Measurements from ENCODE around the gene CDK18.

The CDK18 gene

DNA sequence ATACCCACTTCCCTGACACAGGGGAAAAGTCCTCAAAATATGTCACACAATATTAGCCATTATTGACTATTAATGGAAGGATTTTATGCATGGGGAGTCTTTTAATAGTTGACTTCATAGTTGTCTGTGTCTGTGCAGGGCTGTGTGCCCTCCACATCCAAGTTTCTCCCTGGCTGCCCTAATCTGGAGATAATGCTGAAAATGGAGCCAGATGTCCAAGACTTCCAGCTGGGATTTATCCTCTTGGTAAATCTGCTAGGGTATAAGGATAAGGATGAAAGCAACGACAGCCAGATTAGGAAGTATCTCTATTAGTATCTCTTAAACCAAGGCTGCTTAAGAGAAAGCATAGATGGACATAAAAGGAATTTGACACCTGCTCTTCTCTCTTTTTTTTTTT, 42.1 kb downstream of the CDK18 start:
- H3K27ac ChIP-seq (ENCODE audit: low read length), result no peak overlapping the region
- H3K4me3 ChIP-seq (ENCODE audit: low read depth in 1 of 2, low read length in 2 of 2), result no peak overlapping the region
- no peaks in the 10 kb centered on the region for H3K36me3 ChIP-seq (ENCODE audit: control insufficient read depth in 1 of 2, insufficient read depth in 2 of 2, low read length in 2 of 2)
- H3K9me3 ChIP-seq (ENCODE audit: control insufficient read depth in 1 of 2, low read length in 2 of 2), result no peaks in the 10 kb centered on the region
- peaks cover 4 to 13% of the 10 kb centered on the region in 2 donors for H3K4me1 ChIP-seq (ENCODE audit: control insufficient read depth in 1 of 2, insufficient read depth in 2 of 2, low read length in 2 of 2)
- no peaks in the 10 kb centered on the region for H3K27me3 ChIP-seq (ENCODE audit: low read depth, low read length)

- Histone ChIP-seq H3K4me3 (ENCODE audit: low read depth in 1 of 2, low read length in 2 of 2) (no peak overlapping the region), H3K4me1 (ENCODE audit: control insufficient read depth in 1 of 2, insufficient read depth in 2 of 2, low read length in 2 of 2) (peaks cover 4 to 11% of the 10 kb centered on the region in 2 donors), H3K27ac (ENCODE audit: low read length) (no peak overlapping the region), H3K36me3 (ENCODE audit: control insufficient read depth in 1 of 2, insufficient read depth in 2 of 2, low read length in 2 of 2) (no peaks in the 10 kb centered on the region), H3K27me3 (ENCODE audit: low read depth, low read length) (no peaks in the 10 kb centered on the region), H3K9me3 (ENCODE audit: control insufficient read depth in 1 of 2, low read length in 2 of 2) (no peaks in the 10 kb centered on the region)
Measured at GRCh38 chr1:205547936-205548827, 43.7 kb downstream of the CDK18 start.

GRCh38 chr1:205554026-205554811, 49.8 kb downstream of the CDK18 start:
- H3K27me3 ChIP-seq (ENCODE audit: low read depth, low read length), result no peaks in the 10 kb centered on the region
- peaks cover 6 to 9% of the 10 kb centered on the region in 2 donors for H3K9me3 ChIP-seq (ENCODE audit: control insufficient read depth in 1 of 2, low read length in 2 of 2)
- H3K27ac ChIP-seq (ENCODE audit: low read length), result no peak overlapping the region
- no peak overlapping the region for H3K4me3 ChIP-seq (ENCODE audit: low read depth in 1 of 2, low read length in 2 of 2)
- no peaks in the 10 kb centered on the region for H3K4me1 ChIP-seq (ENCODE audit: control insufficient read depth in 1 of 2, insufficient read depth in 2 of 2, low read length in 2 of 2)
- no peaks in the 10 kb centered on the region for H3K36me3 ChIP-seq (ENCODE audit: control insufficient read depth in 1 of 2, insufficient read depth in 2 of 2, low read length in 2 of 2)

- Histone ChIP-seq H3K9me3 (ENCODE audit: control insufficient read depth in 1 of 2, low read length in 2 of 2) (peaks cover 0 to 28% of the 10 kb centered on the region in 2 donors), H3K27me3 (ENCODE audit: low read depth, low read length) (peaks cover 6% of the 10 kb centered on the region), H3K4me3 (ENCODE audit: low read depth in 1 of 2, low read length in 2 of 2) (no peak overlapping the region), H3K27ac (ENCODE audit: low read length) (no peak overlapping the region), H3K4me1 (ENCODE audit: control insufficient read depth in 1 of 2, insufficient read depth in 2 of 2, low read length in 2 of 2) (no peaks in the 10 kb centered on the region), H3K36me3 (ENCODE audit: control insufficient read depth in 1 of 2, insufficient read depth in 2 of 2, low read length in 2 of 2) (no peaks in the 10 kb centered on the region)
Measured at GRCh38 chr1:205561501-205562203, 57.2 kb downstream of the CDK18 start.

DNA sequence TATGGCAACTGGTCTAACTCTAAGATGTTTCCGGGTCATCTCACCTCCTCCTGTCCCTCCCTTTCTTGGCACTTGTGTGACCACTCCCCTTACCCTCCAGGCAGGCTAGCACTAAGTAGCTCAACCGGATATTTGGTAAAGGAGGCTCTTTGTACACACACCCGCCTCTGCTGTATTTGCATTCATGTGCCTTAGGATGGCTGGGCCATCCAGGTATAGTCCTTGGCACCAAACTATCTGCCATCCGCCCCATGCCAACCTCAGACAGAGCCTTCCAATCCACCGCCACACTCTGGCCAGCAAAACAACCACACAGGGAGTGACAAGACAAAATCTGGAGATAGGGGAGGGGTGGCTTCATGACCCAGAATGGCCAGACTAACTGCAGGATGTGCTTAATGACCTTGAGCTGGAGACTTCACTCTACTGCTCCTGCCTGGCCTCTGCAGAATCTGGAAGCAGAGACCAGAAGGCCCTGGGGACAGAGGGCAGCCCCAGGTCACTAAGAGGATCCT, 59.5 kb downstream of the CDK18 start:
- Histone ChIP-seq H3K4me3 (ENCODE audit: low read depth in 1 of 2, low read length in 2 of 2) (no peak overlapping the region), H3K27me3 (ENCODE audit: low read depth, low read length) (peaks cover 17% of the 10 kb centered on the region), H3K9me3 (ENCODE audit: control insufficient read depth in 1 of 2, low read length in 2 of 2) (peaks cover 0 to 28% of the 10 kb centered on the region in 2 donors), H3K27ac (ENCODE audit: low read length) (no peak overlapping the region), H3K4me1 (ENCODE audit: control insufficient read depth in 1 of 2, insufficient read depth in 2 of 2, low read length in 2 of 2) (peaks cover 0 to 4% of the 10 kb centered on the region in 2 donors), H3K36me3 (ENCODE audit: control insufficient read depth in 1 of 2, insufficient read depth in 2 of 2, low read length in 2 of 2) (no peaks in the 10 kb centered on the region)

DNA sequence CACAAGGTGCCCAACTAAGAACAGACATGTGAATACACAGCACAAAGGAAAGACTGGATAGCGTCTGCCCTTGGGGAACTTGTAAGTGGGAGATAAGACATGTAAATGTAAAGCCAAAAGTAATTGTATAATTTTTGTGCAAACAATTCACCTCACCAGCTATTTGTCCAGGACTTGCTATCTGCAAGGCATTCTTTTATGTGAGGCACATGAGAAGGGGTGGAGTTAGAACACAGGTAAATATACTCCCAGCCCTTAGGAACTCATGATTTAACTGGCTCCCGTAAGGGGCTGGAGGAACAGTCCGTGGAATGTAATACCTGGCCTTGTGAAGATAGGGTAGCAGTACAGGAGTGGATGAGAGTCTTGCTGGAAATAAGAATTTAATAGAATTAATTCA, 61.3 kb downstream of the CDK18 start:
- Histone ChIP-seq H3K9me3 (ENCODE audit: control insufficient read depth in 1 of 2, low read length in 2 of 2) (peaks cover 0 to 20% of the 10 kb centered on the region in 2 donors), H3K27ac (ENCODE audit: low read length) (no peak overlapping the region), H3K4me1 (ENCODE audit: control insufficient read depth in 1 of 2, insufficient read depth in 2 of 2, low read length in 2 of 2) (peaks cover 0 to 4% of the 10 kb centered on the region in 2 donors), H3K4me3 (ENCODE audit: low read depth in 1 of 2, low read length in 2 of 2) (no peak overlapping the region), H3K36me3 (ENCODE audit: control insufficient read depth in 1 of 2, insufficient read depth in 2 of 2, low read length in 2 of 2) (no peaks in the 10 kb centered on the region), H3K27me3 (ENCODE audit: low read depth, low read length) (peaks cover 17% of the 10 kb centered on the region)

DNA sequence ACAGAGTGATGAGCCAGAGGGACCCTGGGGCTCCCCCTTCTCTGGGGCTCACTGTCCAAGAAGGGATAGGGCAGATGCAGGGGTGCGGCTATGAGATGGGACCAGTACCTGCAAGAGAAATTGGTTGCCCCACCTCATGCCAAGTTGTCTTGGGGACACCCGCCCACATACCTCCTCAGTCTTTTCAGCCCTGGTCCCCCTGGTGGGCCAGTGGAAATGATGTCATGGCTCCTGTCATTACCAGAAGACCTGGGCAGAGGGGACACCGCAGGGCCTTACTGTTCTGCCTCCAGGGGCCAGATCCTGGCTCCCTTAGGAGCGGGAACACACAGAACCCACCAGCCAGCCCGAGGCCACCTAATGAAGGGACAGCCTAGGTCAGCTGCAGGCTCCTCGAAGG, 63.2 kb downstream of the CDK18 start:
- Histone ChIP-seq H3K27me3 (ENCODE audit: low read depth, low read length) (peaks cover 21% of the 10 kb centered on the region), H3K4me1 (ENCODE audit: control insufficient read depth in 1 of 2, insufficient read depth in 2 of 2, low read length in 2 of 2) (peaks cover 0 to 4% of the 10 kb centered on the region in 2 donors), H3K36me3 (ENCODE audit: control insufficient read depth in 1 of 2, insufficient read depth in 2 of 2, low read length in 2 of 2) (no peaks in the 10 kb centered on the region), H3K9me3 (ENCODE audit: control insufficient read depth in 1 of 2, low read length in 2 of 2) (peaks cover 0 to under 1% of the 10 kb centered on the region in 2 donors), H3K4me3 (ENCODE audit: low read depth in 1 of 2, low read length in 2 of 2) (no peak overlapping the region), H3K27ac (ENCODE audit: low read length) (no peak overlapping the region)

GRCh38 chr1:205568135-205568468, 63.6 kb downstream of the CDK18 start:
- Histone ChIP-seq H3K4me1 (ENCODE audit: control insufficient read depth in 1 of 2, insufficient read depth in 2 of 2, low read length in 2 of 2) (peaks cover 0 to 4% of the 10 kb centered on the region in 2 donors), H3K27ac (ENCODE audit: low read length) (no peak overlapping the region), H3K27me3 (ENCODE audit: low read depth, low read length) (peaks cover 22% of the 10 kb centered on the region), H3K36me3 (ENCODE audit: control insufficient read depth in 1 of 2, insufficient read depth in 2 of 2, low read length in 2 of 2) (no peaks in the 10 kb centered on the region), H3K4me3 (ENCODE audit: low read depth in 1 of 2, low read length in 2 of 2) (no peak overlapping the region), H3K9me3 (ENCODE audit: control insufficient read depth in 1 of 2, low read length in 2 of 2) (no peaks in the 10 kb centered on the region)

GRCh38 chr1:205568469-205569361, 64.2 kb downstream of the CDK18 start:
- H3K36me3 ChIP-seq (ENCODE audit: control insufficient read depth in 1 of 2, insufficient read depth in 2 of 2, low read length in 2 of 2), result no peaks in the 10 kb centered on the region
- H3K4me1 ChIP-seq (ENCODE audit: control insufficient read depth in 1 of 2, insufficient read depth in 2 of 2, low read length in 2 of 2), result peaks cover 0 to 4% of the 10 kb centered on the region in 2 donors
- H3K9me3 ChIP-seq (ENCODE audit: control insufficient read depth in 1 of 2, low read length in 2 of 2), result no peaks in the 10 kb centered on the region
- H3K27me3 ChIP-seq (ENCODE audit: low read depth, low read length), result peaks cover 22% of the 10 kb centered on the region
- H3K4me3 ChIP-seq (ENCODE audit: low read depth in 1 of 2, low read length in 2 of 2), result peak overlapping the region in 1 of 2 donors; percentile 44
- no peak overlapping the region for H3K27ac ChIP-seq (ENCODE audit: low read length)

DNA sequence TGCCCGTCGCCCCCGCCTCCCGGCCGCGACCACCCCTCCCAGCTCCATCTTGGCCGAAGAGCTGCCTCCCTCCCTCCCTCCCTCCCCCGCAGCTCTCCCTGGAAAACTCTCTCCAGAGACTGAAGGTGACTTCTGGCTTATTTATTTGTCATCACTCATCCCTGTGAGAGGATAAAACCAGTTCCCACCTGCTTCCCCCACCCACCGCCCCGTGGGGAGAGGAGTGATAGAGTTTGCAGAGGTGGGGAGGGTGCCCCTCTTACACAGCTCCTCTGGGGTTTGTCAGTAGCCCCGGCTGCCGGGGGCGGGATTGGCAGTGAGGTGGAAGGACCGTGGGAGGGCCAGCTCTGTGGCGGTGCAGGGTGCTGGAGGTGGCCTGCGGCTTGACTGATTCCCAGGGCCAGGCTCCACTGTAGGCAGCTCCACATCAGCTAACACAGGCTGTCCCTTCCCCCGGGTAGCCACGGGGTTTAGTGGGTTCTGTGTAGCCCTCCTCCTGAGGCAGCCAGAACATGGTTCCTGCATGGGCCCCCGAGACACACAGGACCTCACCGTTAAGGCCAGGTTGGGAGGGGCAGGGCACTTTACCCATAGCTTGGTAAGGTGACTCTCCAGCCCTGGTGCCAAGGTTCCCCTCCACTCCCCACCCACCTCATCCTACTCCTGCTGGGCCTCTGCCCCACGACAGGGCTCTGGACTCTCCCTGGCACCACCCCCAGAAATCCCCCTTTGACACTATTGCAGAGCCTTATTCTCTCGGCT, 65.1 kb downstream of the CDK18 start:
- H3K36me3 ChIP-seq (ENCODE audit: control insufficient read depth in 1 of 2, insufficient read depth in 2 of 2, low read length in 2 of 2), result no peaks in the 10 kb centered on the region
- H3K9me3 ChIP-seq (ENCODE audit: control insufficient read depth in 1 of 2, low read length in 2 of 2), result no peaks in the 10 kb centered on the region
- H3K4me1 ChIP-seq (ENCODE audit: control insufficient read depth in 1 of 2, insufficient read depth in 2 of 2, low read length in 2 of 2), result peaks cover 0 to 4% of the 10 kb centered on the region in 2 donors
- no peak overlapping the region for H3K27ac ChIP-seq (ENCODE audit: low read length)
- H3K4me3 ChIP-seq (ENCODE audit: low read depth in 1 of 2, low read length in 2 of 2), result no peak overlapping the region
- peaks cover 22% of the 10 kb centered on the region for H3K27me3 ChIP-seq (ENCODE audit: low read depth, low read length)
